T-cell (primary cell): Measurements from ENCODE around the gene ARSD. TPM values are rescaled to one million over a fixed set of nuclear protein-coding genes. Genes with fewer than 3 reads are reported as not detected.
"Not testable (repeated sequence)": the region's sequence is repeated elsewhere in the genome, so short reads cannot be mapped to it uniquely, and the experiment has no call there.

ENCODE experiments used
- ATAC-seq, 4 experiments: fragments of 200-7000 bp in 3 of 4; fragments of 150-1000 bp in 1 of 4; cut with Tn5 transposase; replicated peaks in 1 of 4; 1 replicate in 3 of 4; 2 replicates in 1 of 4; pipeline ENCODE4 v1.10.0; 2021; ENCODE audit warnings: moderate library complexity in 3 of 4, mild to moderate bottlenecking in 2 of 4, moderate number of reproducible peaks in 1 of 4
- CTCF ChIA-PET, 2 donors: fragments of 300-600 bp; sonication (Branson Sonifier 250); formaldehyde crosslinking; loops; one replicate each; lab custom pipeline; 2022; ENCODE audit warnings: antibody characterized with exemption in 2 of 2; lab: Charles Lee
- POLR2A ChIA-PET, 2 donors: fragments of 300-600 bp; sonication (Branson Sonifier 250); formaldehyde crosslinking; loops; one replicate each; lab custom pipeline; 2022; ENCODE audit warnings: antibody characterized with exemption in 2 of 2; lab: Charles Lee
- DNase-seq, 35 experiments: peaks; one replicate each; pipeline versions ENCODE4 v3.0.0 to v3.0.0-alpha.2; 2013 to 2023
- H3K27ac ChIP-seq: one replicate; pipeline ENCODE4 v1.5.1; 2013; ENCODE audit warnings: low read length
- H3K27me3 ChIP-seq, 2 experiments: replicated peaks in 1 of 2; 1 replicate in 1 of 2; 2 replicates in 1 of 2; pipeline versions ENCODE4 v1.6.1 to v1.7.0; 2013; ENCODE audit warnings: low read length in 1 of 2, mixed read lengths in 1 of 2; ENCODE audit not compliant: control insufficient read depth in 2 of 2, insufficient read depth in 2 of 2; ENCODE audit errors: extremely low read depth in 1 of 2
- H3K36me3 ChIP-seq, 2 donors: 1 replicate in 1 of 2; 2 replicates in 1 of 2; pipeline versions ENCODE4 v1.6.1 to v1.7.0; 2013; ENCODE audit warnings: low read length in 1 of 2; ENCODE audit not compliant: control insufficient read depth in 2 of 2, insufficient read depth in 1 of 2; ENCODE audit errors: extremely low read depth in 1 of 2
- H3K4me1 ChIP-seq, 2 experiments: 1 replicate in 1 of 2; 2 replicates in 1 of 2; pipeline versions ENCODE4 v1.6.1 to v1.7.0; 2013; ENCODE audit warnings: low read length in 2 of 2, mixed read lengths in 1 of 2; ENCODE audit not compliant: insufficient read depth in 2 of 2, control insufficient read depth in 1 of 2; ENCODE audit errors: extremely low read depth in 1 of 2
- H3K4me3 ChIP-seq, 2 donors: 1 replicate in 1 of 2; 2 replicates in 1 of 2; pipeline versions ENCODE4 v1.5.1 to v1.7.0; 2013; ENCODE audit warnings: mild to moderate bottlenecking in 2 of 2, low read length in 1 of 2, moderate library complexity in 1 of 2; ENCODE audit not compliant: control insufficient read depth in 1 of 2; ENCODE audit errors: extremely low read depth in 1 of 2
- H3K9me3 ChIP-seq: 2 replicates; pipeline ENCODE4 v1.7.0; 2013
- H3K27ac Mint-ChIP-seq, 2 donors: one replicate each; pipeline ENCODE4 v1.8.0; 2020 to 2021; ENCODE audit warnings: mild to moderate bottlenecking in 2 of 2, mixed read lengths in 2 of 2
- H3K27me3 Mint-ChIP-seq, 2 donors: one replicate each; pipeline ENCODE4 v1.8.0; 2021 to 2022; ENCODE audit warnings: mixed read lengths in 2 of 2
- H3K36me3 Mint-ChIP-seq: one replicate; pipeline ENCODE4 v1.8.0; 2021; ENCODE audit warnings: mixed read lengths
- H3K4me1 Mint-ChIP-seq, 3 donors: one replicate each; pipeline ENCODE4 v1.8.0; 2020 to 2022; ENCODE audit warnings: mixed read lengths in 3 of 3, mild to moderate bottlenecking in 1 of 3
- H3K4me3 Mint-ChIP-seq, 3 donors: one replicate each; pipeline ENCODE4 v1.8.0; 2020 to 2022; ENCODE audit warnings: mild to moderate bottlenecking in 3 of 3, mixed read lengths in 3 of 3, moderate library complexity in 3 of 3
- H3K9me3 Mint-ChIP-seq, 3 donors: one replicate each; pipeline ENCODE4 v1.8.0; 2020 to 2022; ENCODE audit warnings: mixed read lengths in 3 of 3
- WGBS: methylation state at CpG from one replicate; pipeline ENCODE4 v1.1.5; 2013; ENCODE audit warnings: missing lambda C conversion rate; ENCODE audit not compliant: insufficient coverage; 5-methylcytosine and 5-hydroxymethylcytosine counted together
- total RNA-seq, 35 experiments: library from RNA in 6 of 35; stranded (reverse) in 6 of 35; fragments of 120-200 nt in 1 of 35; gene quantifications; one replicate each; pipeline versions ENCODE4 v1.2.1 to v1.2.4 and lab custom pipeline; 2013 to 2026

The ARSD gene
- total RNA-seq (1 to 10 TPM; 1.4 to 4.7 (median 3.1) TPM), total RNA-seq (lab: John Stamatoyannopoulos, UW) (1.1 to 14.7 (median 2.5) reads per million in 29 experiments)
- total RNA-seq (2013) = 2.3 TPM

- POLR2A ChIA-PET = interaction anchor here in 1 of 2 donors (0.6 kb wide), 1 partner anchor 172 kb away, joined by 4 read pairs; no protein-coding TSS in a partner anchor
- peaks cover 6 to 12% of the 10 kb centered on the region in 2 donors for H3K27me3 Mint-ChIP-seq
- Histone ChIP-seq H3K4me1 (peaks cover 0 to 4% of the 10 kb centered on the region in 2 experiments), H3K4me3 (peak within 1 kb of the TSS; percentile 51 to 55), H3K9me3 (no peaks in the 10 kb centered on the region), H3K36me3 (no peaks in the 10 kb centered on the region), H3K27me3 (peaks cover 0 to 5% of the 10 kb centered on the region in 2 experiments), H3K27ac (peak within 1 kb of the TSS; percentile 62)
- CTCF ChIA-PET = no interaction called here
- no peaks in the 10 kb centered on the region for H3K9me3 Mint-ChIP-seq
- WGBS = 1% methylated on average over 55 of the region's 84 CpGs
- peaks cover 0 to 4% (median 4%) of the 10 kb centered on the region in 3 donors for H3K4me1 Mint-ChIP-seq
- H3K4me3 Mint-ChIP-seq = peak within 1 kb of the TSS; percentile 72 to 77 (median 74)
- H3K27ac Mint-ChIP-seq = peak within 1 kb of the TSS in 1 of 2 donors; percentile 64
- H3K36me3 Mint-ChIP-seq = no peaks in the 10 kb centered on the region
- ATAC-seq = peak; percentile 75 to 92 (median 86)
- peak; percentile 6 to 69 (median 30) for DNase-seq
These were observed at the start of gene ARSD for GRCh38 chrX:2928583-2929434. ARSD (minus strand) TSS chrX:2929339; CDS start chrX:2929275, 64 bp downstream.

GRCh38 chrX:2978639-2979038 lies 49.5 kb upstream of the ARSD start:
- ATAC-seq, CTCF ChIA-PET, H3K27ac ChIP-seq, POLR2A ChIA-PET, H3K27me3 ChIP-seq, H3K36me3 ChIP-seq, H3K4me1 ChIP-seq, H3K9me3 ChIP-seq, H3K27me3 Mint-ChIP-seq, H3K4me3 Mint-ChIP-seq, H3K27ac Mint-ChIP-seq, H3K4me3 ChIP-seq, H3K9me3 Mint-ChIP-seq, H3K36me3 Mint-ChIP-seq, H3K4me1 Mint-ChIP-seq, DNase-seq: not testable (repeated sequence)
- WGBS = no CpG with 5 or more reads among the region's 4 CpGs

- Mint-ChIP-seq H3K27ac (no peak overlapping the region), H3K4me1 (no peaks in the 10 kb centered on the region), H3K36me3 (no peaks in the 10 kb centered on the region), H3K27me3 (peaks cover 2 to 14% of the 10 kb centered on the region in 2 donors), H3K4me3 (no peak overlapping the region), H3K9me3 (peaks cover 0 to under 1% (median under 1%) of the 10 kb centered on the region in 3 donors)
- Histone ChIP-seq H3K27me3 (peaks cover 0 to 9% of the 10 kb centered on the region in 2 experiments), H3K27ac (no peak overlapping the region), H3K4me1 (no peaks in the 10 kb centered on the region), H3K9me3 (no peaks in the 10 kb centered on the region), H3K4me3 (no peak overlapping the region), H3K36me3 (no peaks in the 10 kb centered on the region)
- no CpG with 5 or more reads among the region's 1 CpG for WGBS
- POLR2A ChIA-PET = no interaction called here
- DNase-seq = no peak
- ATAC-seq = no peak
- CTCF ChIA-PET = no interaction called here
These were observed 45.8 kb upstream of the ARSD start for GRCh38 chrX:2974961-2975360.

- 93% methylated on average over 5 of the region's 6 CpGs for WGBS
- H3K4me1 ChIP-seq = no peaks in the 10 kb centered on the region
- POLR2A ChIA-PET = no interaction called here
- DNase-seq (no peak), ATAC-seq (no peak)
- H3K4me3 ChIP-seq = no peak overlapping the region
- Mint-ChIP-seq H3K27ac (no peak overlapping the region), H3K4me3 (no peak overlapping the region), H3K36me3 (no peaks in the 10 kb centered on the region), H3K27me3 (peaks cover 2 to 14% of the 10 kb centered on the region in 2 donors), H3K4me1 (peaks cover 0 to 4% (median 3%) of the 10 kb centered on the region in 3 donors), H3K9me3 (no peaks in the 10 kb centered on the region)
- CTCF ChIA-PET = no interaction called here
- peaks cover 0 to 9% of the 10 kb centered on the region in 2 experiments for H3K27me3 ChIP-seq
- H3K36me3 ChIP-seq = no peaks in the 10 kb centered on the region
- H3K27ac ChIP-seq = no peak overlapping the region
- no peaks in the 10 kb centered on the region for H3K9me3 ChIP-seq
These were observed 43.3 kb upstream of the ARSD start for GRCh38 chrX:2972391-2972790.

GRCh38 chrX:2969021-2969420 lies 39.9 kb upstream of the ARSD start:
- Histone ChIP-seq H3K36me3 (no peaks in the 10 kb centered on the region), H3K9me3 (no peaks in the 10 kb centered on the region), H3K27me3 (peaks cover 0 to 9% of the 10 kb centered on the region in 2 experiments), H3K27ac (no peak overlapping the region), H3K4me3 (no peak overlapping the region), H3K4me1 (no peaks in the 10 kb centered on the region)
- ATAC-seq = no peak
- H3K27ac Mint-ChIP-seq = no peak overlapping the region
- ChIA-PET CTCF (no interaction called here), POLR2A (no interaction called here)
- H3K4me1 Mint-ChIP-seq = peaks cover 0 to 4% (median 3%) of the 10 kb centered on the region in 3 donors
- peak overlapping the region in 1 of 3 donors; percentile 54 for H3K4me3 Mint-ChIP-seq
- no peak for DNase-seq
- no CpG with 5 or more reads among the region's 6 CpGs for WGBS
- H3K27me3 Mint-ChIP-seq = peaks cover 2 to 14% of the 10 kb centered on the region in 2 donors
- H3K9me3 Mint-ChIP-seq = no peaks in the 10 kb centered on the region
- H3K36me3 Mint-ChIP-seq = no peaks in the 10 kb centered on the region

GRCh38 chrX:2967998-2968909 lies 39.1 kb upstream of the ARSD start:
- CTCF ChIA-PET = no interaction called here
- no peaks in the 10 kb centered on the region for H3K36me3 ChIP-seq
- no peak overlapping the region for H3K27ac Mint-ChIP-seq
- H3K27me3 ChIP-seq = peaks cover 0 to 9% of the 10 kb centered on the region in 2 experiments
- H3K4me3 Mint-ChIP-seq = peak overlapping the region; percentile 54 to 73 (median 66)
- no peaks in the 10 kb centered on the region for H3K9me3 ChIP-seq
- H3K4me1 ChIP-seq = no peaks in the 10 kb centered on the region
- DNase-seq (peak in 1 of 35 experiments; percentile 1), ATAC-seq (peak in 3 of 4 experiments; percentile 45 to 69 (median 65))
- no peak overlapping the region for H3K27ac ChIP-seq
- no peaks in the 10 kb centered on the region for H3K9me3 Mint-ChIP-seq
- H3K27me3 Mint-ChIP-seq = peaks cover 2 to 14% of the 10 kb centered on the region in 2 donors
- peaks cover 0 to 4% (median 3%) of the 10 kb centered on the region in 3 donors for H3K4me1 Mint-ChIP-seq
- POLR2A ChIA-PET = no interaction called here
- no peaks in the 10 kb centered on the region for H3K36me3 Mint-ChIP-seq
- WGBS = 29% methylated on average over 11 of the region's 27 CpGs
- H3K4me3 ChIP-seq = peak overlapping the region; percentile 19 to 24
